ENCODE measurements around the gene KCNK5. TPM values are rescaled to one million over a fixed set of nuclear protein-coding genes. Genes with fewer than 3 reads are reported as not detected.
A peak's percentile ranks its signal among the peaks of the same experiment; 100 is the strongest.

The KCNK5 gene
- total and polyA plus RNA-seq, 2 experiments from 2014 or later: 6.6 to 11.4 TPM

GRCh38 chr6:39218868-39219567 lies 10.3 kb downstream of the KCNK5 start:
- Histone ChIP-seq H3K36me3 (replicated peaks; ENCODE audit: insufficient read depth, low read depth) (no peaks in the 10 kb centered on the region), H3K4me2 (no peak overlapping the region), H4K20me1 (ENCODE audit: insufficient read depth, poor library complexity, severe bottlenecking) (no peaks in the 10 kb centered on the region), H3K9me2 (replicated peaks; ENCODE audit: insufficient read depth) (no peaks in the 10 kb centered on the region), H3K79me2 (peaks cover 34% of the 10 kb centered on the region), H3K9me3 (ENCODE audit: low read depth) (no peaks in the 10 kb centered on the region), H3K27ac (peak overlapping the region; percentile 18), H2AFZ (no peak overlapping the region), H3K4me3 (no peak overlapping the region), H3K27me3 (no peaks in the 10 kb centered on the region), H3K4me1 (ENCODE audit: insufficient read depth) (peaks cover 63% of the 10 kb centered on the region)
- TF ChIP-seq EZH2phosphoT487 (IDR thresholded peaks at IDR 0.05; ENCODE audit: low read depth, severe bottlenecking, unreplicated experiment) (no peak), EZH2 (IDR thresholded peaks at IDR 0.05; ENCODE audit: borderline replicate concordance) (no peak), CTCF (IDR thresholded peaks at IDR 0.05; ENCODE audit: poor library complexity) (no peak)
- DNase-seq (ENCODE audit: low spot score): no peak
- 40% methylated on average over 5 of the region's 5 CpGs for WGBS (ENCODE audit: low lambda C conversion rate, missing lambda C conversion rate)

- Histone ChIP-seq H3K4me1 (ENCODE audit: insufficient read depth) (peaks cover 51% of the 10 kb centered on the region), H3K9me2 (replicated peaks; ENCODE audit: insufficient read depth) (no peaks in the 10 kb centered on the region), H2AFZ (no peak overlapping the region), H3K27me3 (no peaks in the 10 kb centered on the region), H3K4me2 (no peak overlapping the region), H3K27ac (peak overlapping the region; percentile 66), H3K9me3 (ENCODE audit: low read depth) (no peaks in the 10 kb centered on the region), H4K20me1 (ENCODE audit: insufficient read depth, poor library complexity, severe bottlenecking) (no peaks in the 10 kb centered on the region), H3K4me3 (no peak overlapping the region), H3K36me3 (replicated peaks; ENCODE audit: insufficient read depth, low read depth) (no peaks in the 10 kb centered on the region), H3K79me2 (peaks cover 29% of the 10 kb centered on the region)
- TF ChIP-seq EZH2 (IDR thresholded peaks at IDR 0.05; ENCODE audit: borderline replicate concordance) (no peak), EZH2phosphoT487 (IDR thresholded peaks at IDR 0.05; ENCODE audit: low read depth, severe bottlenecking, unreplicated experiment) (no peak), CTCF (IDR thresholded peaks at IDR 0.05; ENCODE audit: poor library complexity) (no peak)
- WGBS (ENCODE audit: low lambda C conversion rate, missing lambda C conversion rate): 69% methylated on average over 11 of the region's 11 CpGs
- DNase-seq (ENCODE audit: low spot score): no peak
These were observed 12.0 kb downstream of the KCNK5 start for GRCh38 chr6:39217177-39217864.

- H3K27ac ChIP-seq: peak overlapping the region; percentile 1
- H3K4me1 ChIP-seq (ENCODE audit: insufficient read depth): peaks cover 51% of the 10 kb centered on the region
- no peaks in the 10 kb centered on the region for H4K20me1 ChIP-seq (ENCODE audit: insufficient read depth, poor library complexity, severe bottlenecking)
- peaks cover 30% of the 10 kb centered on the region for H3K79me2 ChIP-seq
- TF ChIP-seq EZH2phosphoT487 (IDR thresholded peaks at IDR 0.05; ENCODE audit: low read depth, severe bottlenecking, unreplicated experiment) (no peak), EZH2 (IDR thresholded peaks at IDR 0.05; ENCODE audit: borderline replicate concordance) (no peak), CTCF (IDR thresholded peaks at IDR 0.05; ENCODE audit: poor library complexity) (no peak)
- no peak overlapping the region for H3K4me3 ChIP-seq
- 74% methylated on average over 10 of the region's 10 CpGs for WGBS (ENCODE audit: low lambda C conversion rate, missing lambda C conversion rate)
- no peak overlapping the region for H2AFZ ChIP-seq
- H3K36me3 ChIP-seq (replicated peaks; ENCODE audit: insufficient read depth, low read depth): no peaks in the 10 kb centered on the region
- no peak for DNase-seq (ENCODE audit: low spot score)
- no peaks in the 10 kb centered on the region for H3K27me3 ChIP-seq
- no peak overlapping the region for H3K4me2 ChIP-seq
- H3K9me2 ChIP-seq (replicated peaks; ENCODE audit: insufficient read depth): no peaks in the 10 kb centered on the region
- no peaks in the 10 kb centered on the region for H3K9me3 ChIP-seq (ENCODE audit: low read depth)
These were observed 13.6 kb downstream of the KCNK5 start for GRCh38 chr6:39215640-39216158.
